Stimulated activated CD8-positive, alpha-beta memory T cell treated with anti-CD3 and anti-CD28 coated beads, Interleukin-12 subunit alpha, Interleukin-12 subunit beta, amount 100 ng/mL, for 24 hours (primary cell): ENCODE results near the gene TMEM120A.

ENCODE experiments used
- DNase-seq: peaks from one replicate; pipeline ENCODE4 v3.0.0-alpha.2; 2020; ENCODE audit errors: extremely low read depth

The TMEM120A gene

GRCh38 chr7:75995052-75995471 lies 667 bp upstream of the TMEM120A start:
- no peak for DNase-seq

- no peak for DNase-seq
Measured at GRCh38 chr7:75993689-75994387, 557 bp downstream of the TMEM120A start.

GRCh38 chr7:75992083-75992755 lies 2.2 kb downstream of the TMEM120A start:
- no peak for DNase-seq

- no peak for DNase-seq
Measured at GRCh38 chr7:75991531-75992082, 2.8 kb downstream of the TMEM120A start.

- DNase-seq, result no peak
Measured at GRCh38 chr7:75989500-75990388, 4.7 kb downstream of the TMEM120A start.

GRCh38 chr7:75988568-75989499 lies 5.6 kb downstream of the TMEM120A start:
- DNase-seq, result no peak

GRCh38 chr7:75987805-75988567 lies 6.4 kb downstream of the TMEM120A start:
- DNase-seq, result no peak

- DNase-seq, result no peak
Measured at GRCh38 chr7:75987026-75987804, 7.2 kb downstream of the TMEM120A start.

GRCh38 chr7:75986147-75986781 lies 8.1 kb downstream of the TMEM120A start:
- no peak for DNase-seq

GRCh38 chr7:75985518-75986146 lies 8.8 kb downstream of the TMEM120A start:
- DNase-seq, result no peak

- no peak for DNase-seq
Measured at GRCh38 chr7:75985009-75985517, 9.3 kb downstream of the TMEM120A start.

GRCh38 chr7:75984130-75985008 lies 10.0 kb downstream of the TMEM120A start:
- DNase-seq, result no peak

GRCh38 chr7:75983471-75984129 lies 10.8 kb downstream of the TMEM120A start:
- no peak for DNase-seq

GRCh38 chr7:75982306-75983064 lies 11.9 kb downstream of the TMEM120A start:
- no peak for DNase-seq

- DNase-seq, result no peak
Measured at GRCh38 chr7:75981453-75982305, 12.7 kb downstream of the TMEM120A start.
